Measurements from ENCODE around the gene TTC19. TPM values are rescaled to one million over a fixed set of nuclear protein-coding genes. Genes with fewer than 3 reads are reported as not detected.

The TTC19 gene
- total and polyA plus RNA-seq, 2 of the 8 experiments (the other 6 are each of a cell fraction or from before 2014, with no cell fraction given), result 11.8 to 55.0 TPM

DNA sequence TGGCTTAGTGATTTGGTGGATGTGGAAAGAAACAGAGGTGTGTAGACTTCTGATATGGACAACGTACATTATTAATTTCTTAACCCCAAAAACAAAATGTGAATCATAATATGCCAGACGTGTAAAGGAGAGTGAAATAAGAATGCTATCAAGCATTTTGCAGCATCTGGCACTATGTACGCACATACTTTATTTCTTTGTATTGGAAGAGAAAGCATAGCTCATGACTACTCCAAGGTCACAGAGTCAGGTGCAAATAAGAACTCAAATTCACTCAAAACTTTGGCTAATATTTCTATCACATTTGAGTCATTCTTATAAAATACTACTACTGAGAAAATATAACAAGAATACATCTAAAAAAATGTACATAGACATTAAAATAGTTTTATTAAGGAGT, 74.8 kb downstream of the TTC19 start:
- Histone ChIP-seq H3K56ac (replicated peaks; ENCODE audit: insufficient read length, low read depth, low read length) (no peak overlapping the region), H3K23ac (ENCODE audit: insufficient read length) (no peak overlapping the region), H3K18ac (ENCODE audit: extremely low read depth, low read length) (no peak overlapping the region), H3K14ac (ENCODE audit: insufficient read length) (no peak overlapping the region), H2BK120ac (replicated peaks; ENCODE audit: low read depth, low read length) (no peak overlapping the region), H3K23me2 (ENCODE audit: low read depth, low read length) (no peaks in the 10 kb centered on the region), H4K91ac (replicated peaks; ENCODE audit: insufficient read length, low read length) (no peak overlapping the region), H2AFZ (ENCODE audit: low read length) (no peak overlapping the region), H2BK5ac (ENCODE audit: low read depth, low read length) (no peak overlapping the region), H2AK5ac (ENCODE audit: low read depth, low read length) (no peak overlapping the region), H3K4me3 (ENCODE audit: extremely low read depth in 1 of 4, insufficient read depth in 2 of 4, low read depth in 3 of 4, low read length in 4 of 4) (no peak overlapping the region), H3K9ac (replicated peaks in 1 of 4; ENCODE audit: extremely low read depth in 1 of 4, low read depth in 3 of 4, low read length in 3 of 4) (no peak overlapping the region), H4K5ac (ENCODE audit: insufficient read length, low read depth, low read length) (no peak overlapping the region), H3K79me2 (ENCODE audit: control insufficient read depth in 1 of 2, insufficient read depth in 2 of 2, low read length in 2 of 2) (no peaks in the 10 kb centered on the region), H4K8ac (ENCODE audit: extremely low read depth, insufficient read depth, low read length) (no peak overlapping the region), H4K20me1 (replicated peaks in 1 of 2; ENCODE audit: control insufficient read depth in 1 of 2, insufficient read depth in 2 of 2, low read length in 2 of 2) (no peaks in the 10 kb centered on the region), H3K4me1 (replicated peaks in 1 of 4; ENCODE audit: control insufficient read depth in 3 of 4, insufficient read depth in 4 of 4, low read length in 3 of 4) (no peaks in the 10 kb centered on the region), H3K4me2 (ENCODE audit: insufficient read depth in 1 of 2, low read depth in 2 of 2, low read length in 2 of 2) (no peak overlapping the region), H2BK15ac (ENCODE audit: low read length) (no peak overlapping the region), H3K27me3 (replicated peaks in 1 of 4; ENCODE audit: control insufficient read depth in 3 of 4, extremely low read depth in 1 of 4, insufficient read depth in 3 of 4, low read length in 3 of 4) (no peaks in the 10 kb centered on the region), H2BK12ac (ENCODE audit: low read depth, low read length) (no peak overlapping the region), H3K79me1 (ENCODE audit: low read depth, low read length) (no peaks in the 10 kb centered on the region), H3K27ac (ENCODE audit: low read depth, low read length) (no peak overlapping the region), H2BK20ac (ENCODE audit: low read length) (no peak overlapping the region), H3K9me3 (ENCODE audit: insufficient read depth in 2 of 2, low read depth in 1 of 2, low read length in 1 of 2) (no peaks in the 10 kb centered on the region), H3K36me3 (ENCODE audit: control insufficient read depth in 2 of 4, insufficient read depth in 4 of 4, low read length in 3 of 4) (peaks cover 6 to 63% (median 39%) of the 10 kb centered on the region in 4 experiments), H3K4ac (replicated peaks; ENCODE audit: insufficient read length, low read depth, low read length) (no peak overlapping the region)
- 80% methylated on average over 3 of the region's 3 CpGs; no CpG with 5 or more reads in 1 of the 2 experiments for WGBS, 2 experiments (ENCODE audit: extremely low coverage in 1 of 2, insufficient coverage in 1 of 2, insufficient read length in 1 of 2, insufficient replicate concordance in 2 of 2, low coverage in 1 of 2, low lambda C conversion rate in 2 of 2, missing lambda C conversion rate in 1 of 2)
- no peak for TF ChIP-seq CTBP2 (IDR thresholded peaks at IDR 0.05; ENCODE audit: borderline replicate concordance, insufficient read depth, insufficient read length, low read length)
- TF ChIP-seq, protein P1, sequence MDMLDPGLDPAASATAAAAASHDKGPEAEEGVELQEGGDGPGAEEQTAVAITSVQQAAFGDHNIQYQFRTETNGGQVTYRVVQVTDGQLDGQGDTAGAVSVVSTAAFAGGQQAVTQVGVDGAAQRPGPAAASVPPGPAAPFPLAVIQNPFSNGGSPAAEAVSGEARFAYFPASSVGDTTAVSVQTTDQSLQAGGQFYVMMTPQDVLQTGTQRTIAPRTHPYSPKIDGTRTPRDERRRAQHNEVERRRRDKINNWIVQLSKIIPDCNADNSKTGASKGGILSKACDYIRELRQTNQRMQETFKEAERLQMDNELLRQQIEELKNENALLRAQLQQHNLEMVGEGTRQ (IDR thresholded peaks at IDR 0.05; ENCODE audit: low read length), result no peak
- no peak for TF ChIP-seq RXRA (IDR thresholded peaks at IDR 0.05; ENCODE audit: insufficient read depth, low read depth, low read length)
- no peak for TF ChIP-seq CREB1 (IDR thresholded peaks at IDR 0.05)
- no peak for FAIRE-seq
- ChIA-PET POLR2A (ENCODE audit: partially characterized antibody) (no interaction called here), CTCF (ENCODE audit: partially characterized antibody) (no interaction called here)
- no peak for DNase-seq (ENCODE audit: low read depth in 1 of 2, low spot score in 2 of 2)

Data from H1 (cell line).